ENCODE results near the gene STXBP2.

- TF ChIP-seq CTCF (IDR thresholded peaks at IDR 0.05) (no peak), FOXJ3 (CRISPR knock-in tag; IDR thresholded peaks at IDR 0.05) (no peak), POLR2AphosphoS5 (IDR thresholded peaks at IDR 0.05; ENCODE audit: low read depth, low read length) (no peak), TEAD4 (IDR thresholded peaks at IDR 0.05; ENCODE audit: borderline replicate concordance, insufficient read depth) (no peak), TAF1 (IDR thresholded peaks at IDR 0.05; ENCODE audit: borderline replicate concordance, low read depth, low read length) (no peak), NFIC (IDR thresholded peaks at IDR 0.05; ENCODE audit: borderline replicate concordance) (no peak), REST (IDR thresholded peaks at IDR 0.05; ENCODE audit: low read depth, low read length) (no peak)
Observed at GRCh38 chr19:7612282-7613274, 24.3 kb upstream of the STXBP2 start.
